H1 (cell line): ENCODE measurements around the gene SMU1. TPM values are rescaled to one million over a fixed set of nuclear protein-coding genes. Genes with fewer than 3 reads are reported as not detected.

ENCODE experiments used
- POLR2AphosphoS5 ChIP-seq: IDR thresholded peaks from 2 replicates; pipeline ENCODE4 v1.6.1; 2011; ENCODE audit warnings: low read depth, low read length
- polyA plus RNA-seq, 7 experiments: library from polyadenylated mRNA; depleted of rRNA in 3 of 7; stranded (reverse) in 5 of 7; unstranded in 2 of 7; fragments of >200 nt in 5 of 7; fragments of 200-250 nt in 2 of 7; gene quantifications; 1 replicate in 5 of 7; 2 replicates in 1 of 7; 4 replicates in 1 of 7; pipeline versions ENCODE4 v1.2.1 to v1.2.3, GENCODE V29; 2011 to 2013; ENCODE audit warnings: missing spikeins in 2 of 7, mixed read lengths in 2 of 7
- total RNA-seq: library from RNA; stranded (reverse); fragmentation: NEBNext Ultra II Directional; extraction: Animal tissue kit (Norgen Biotek cat#: 25700); gene quantifications from 2 replicates; pipeline ENCODE4 v1.2.1, GENCODE V29; 2021

Gene SMU1
- total and polyA plus RNA-seq, 2 of the 8 experiments (the other 6 are each of a cell fraction or from before 2014, with no cell fraction given): 8.4 to 26.0 TPM

DNA sequence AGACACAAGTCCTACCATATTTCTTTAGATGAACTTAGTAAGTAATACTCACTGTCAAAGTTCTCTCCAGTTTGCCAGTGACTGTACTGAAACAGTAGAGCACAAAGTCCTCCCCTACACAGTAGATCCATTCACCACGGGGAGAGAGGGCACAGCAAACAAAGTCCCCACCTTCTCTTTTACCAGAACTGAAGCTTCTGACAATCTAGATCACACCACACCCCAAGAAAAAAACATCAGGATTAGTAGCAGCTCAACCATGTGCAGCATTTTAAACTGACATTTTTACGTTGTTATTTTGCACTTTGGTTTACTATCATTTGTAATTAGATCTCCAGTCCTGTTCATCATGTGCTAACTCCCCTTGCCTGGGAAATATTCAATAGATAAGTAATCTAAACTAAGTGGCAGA lies 28.4 kb downstream of the SMU1 start (continued):
- TF ChIP-seq POLR2AphosphoS5: no peak
